ES-I3 (cell line): Measurements from ENCODE around the gene SZT2.
"Not testable (repeated sequence)": the region's sequence is repeated elsewhere in the genome, so short reads cannot be mapped to it uniquely, and the experiment has no call there.

Experiments used
- H3K36me3 ChIP-seq: 2 replicates; pipeline ENCODE4 v1.6.1; 2013; ENCODE audit warnings: mild to moderate bottlenecking, low read length, control low read depth, moderate library complexity; ENCODE audit not compliant: insufficient read depth
- H3K4me1 ChIP-seq: 2 replicates; pipeline ENCODE4 v1.6.1; 2013; ENCODE audit warnings: mild to moderate bottlenecking, control low read depth, low read length; ENCODE audit not compliant: insufficient read depth
- H3K9ac ChIP-seq: 2 replicates; pipeline ENCODE4 v1.6.1; 2013; ENCODE audit warnings: low read depth, mild to moderate bottlenecking, low read length, moderate library complexity
- H3K9me3 ChIP-seq: 2 replicates; pipeline ENCODE4 v1.6.1; 2013; ENCODE audit warnings: mild to moderate bottlenecking, low read length, moderate library complexity; ENCODE audit not compliant: control insufficient read depth, insufficient read depth

SZT2 gene

DNA sequence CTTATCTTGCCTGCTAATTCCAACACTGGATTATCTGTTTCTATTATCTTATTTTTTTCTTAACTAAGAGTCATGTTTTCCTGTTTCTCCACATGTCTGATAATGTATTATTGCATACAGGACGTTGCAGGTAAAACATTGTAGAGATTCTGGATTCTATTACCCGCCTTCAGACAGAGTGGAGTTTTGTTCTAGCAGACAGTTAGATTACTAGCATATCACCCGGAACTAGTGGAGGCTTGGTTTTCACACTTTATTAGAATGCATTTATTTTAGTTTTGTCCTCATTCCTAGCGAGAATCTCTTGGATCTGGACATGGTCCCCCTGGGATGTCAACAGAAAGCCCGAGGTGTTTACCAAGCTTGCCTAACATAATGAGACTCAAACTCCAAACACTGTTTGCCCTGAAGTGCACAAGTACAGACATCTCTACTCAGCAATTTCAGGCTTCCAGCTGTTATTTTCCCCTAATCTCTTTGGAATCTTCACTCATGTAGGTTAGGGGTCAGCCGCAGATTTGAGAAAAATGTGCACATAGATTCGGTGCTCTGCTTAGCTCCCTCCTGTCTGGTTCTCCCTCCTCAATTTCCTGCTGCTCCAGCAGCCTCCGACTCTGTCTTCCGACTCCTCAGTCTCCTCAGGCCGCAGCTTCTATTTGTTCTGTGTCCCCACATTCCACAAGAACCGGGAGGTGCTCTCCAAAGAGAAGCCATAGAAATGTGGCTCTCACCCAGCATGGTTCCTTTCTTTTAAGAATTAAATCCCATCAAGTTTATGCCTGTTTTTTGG is 104.2 kb downstream of the SZT2 start:
- no peaks in the 10 kb centered on the region for H3K36me3 ChIP-seq
- H3K9me3 ChIP-seq = peaks cover 2% of the 10 kb centered on the region; the same call in 1 of the 2 replicates
- peaks cover 5% of the 10 kb centered on the region for H3K4me1 ChIP-seq
- peak overlapping the region; percentile 16; the same call in 1 of the 2 replicates for H3K9ac ChIP-seq

DNA sequence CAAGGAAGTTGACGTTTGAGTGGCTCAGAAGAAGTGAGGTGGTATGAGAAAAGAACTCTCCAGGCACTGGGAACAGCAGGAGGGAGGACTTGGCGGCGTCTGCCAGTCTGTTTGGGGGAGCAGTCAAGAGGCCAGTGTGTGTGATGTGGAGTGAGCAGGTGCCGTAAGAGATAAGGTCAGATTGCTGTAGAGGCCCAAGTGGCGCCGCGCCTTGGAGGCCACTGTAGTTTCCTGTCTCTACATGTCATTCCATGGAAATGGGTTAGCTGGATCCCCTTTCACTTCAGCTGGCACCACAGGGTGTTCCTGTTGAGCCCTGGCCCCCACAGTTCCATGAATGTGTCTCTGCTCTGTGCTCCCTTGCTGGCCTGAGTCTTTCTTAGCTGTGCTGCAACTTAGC is 105.5 kb downstream of the SZT2 start:
- H3K36me3 ChIP-seq = no peaks in the 10 kb centered on the region

DNA sequence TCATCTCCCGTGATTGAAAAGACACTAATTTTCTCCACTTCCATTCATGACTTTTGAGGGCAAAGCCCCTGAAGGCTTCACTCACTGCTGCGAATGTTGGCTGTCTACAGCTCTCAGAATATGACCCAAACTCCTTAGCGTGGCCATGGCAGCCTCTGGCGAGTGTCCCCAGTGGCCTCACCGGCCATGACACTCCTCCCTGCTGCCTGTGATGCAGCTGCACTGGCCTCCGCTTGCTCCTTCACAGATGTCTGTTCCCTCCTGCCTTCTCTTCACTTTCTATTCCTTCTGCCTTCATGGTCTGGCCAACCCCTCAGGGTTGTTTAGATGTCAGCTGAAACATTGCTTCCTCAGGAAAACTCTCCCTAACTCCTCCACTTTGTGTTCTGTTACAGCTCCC is 110.2 kb downstream of the SZT2 start:
- Histone ChIP-seq H3K9me3 (no peaks in the 10 kb centered on the region), H3K9ac (no peak overlapping the region), H3K36me3 (no peaks in the 10 kb centered on the region), H3K4me1 (no peaks in the 10 kb centered on the region)

More for the DNA sequence above, 105.5 kb downstream of the SZT2 start:
- peaks cover 5% of the 10 kb centered on the region for H3K4me1 ChIP-seq
- H3K9me3 ChIP-seq = peaks cover 2% of the 10 kb centered on the region; the same call in 1 of the 2 replicates
- H3K9ac ChIP-seq = no peak overlapping the region

DNA sequence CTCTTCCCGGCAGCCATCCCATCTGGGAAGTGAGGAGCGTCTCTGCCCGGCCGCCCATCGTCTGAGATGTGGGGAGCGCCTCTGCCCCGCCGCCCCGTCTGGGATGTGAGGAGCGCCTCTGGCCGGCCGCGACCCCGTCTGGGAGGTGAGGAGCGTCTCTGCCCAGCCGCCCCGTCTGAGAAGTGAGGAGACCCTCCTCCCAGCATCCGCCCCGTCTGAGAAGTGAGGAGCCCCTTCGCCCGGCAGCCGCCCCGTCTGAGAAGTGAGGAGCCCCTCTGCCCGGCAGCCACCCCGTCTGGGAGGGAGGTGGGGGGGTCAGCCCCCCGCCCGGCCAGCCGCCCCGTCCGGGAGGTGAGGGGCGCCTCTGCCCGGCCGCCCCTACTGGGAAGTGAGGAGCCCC is 112.1 kb downstream of the SZT2 start:
- not testable (repeated sequence) for H3K4me1 ChIP-seq, H3K36me3 ChIP-seq, H3K9me3 ChIP-seq, H3K9ac ChIP-seq

DNA sequence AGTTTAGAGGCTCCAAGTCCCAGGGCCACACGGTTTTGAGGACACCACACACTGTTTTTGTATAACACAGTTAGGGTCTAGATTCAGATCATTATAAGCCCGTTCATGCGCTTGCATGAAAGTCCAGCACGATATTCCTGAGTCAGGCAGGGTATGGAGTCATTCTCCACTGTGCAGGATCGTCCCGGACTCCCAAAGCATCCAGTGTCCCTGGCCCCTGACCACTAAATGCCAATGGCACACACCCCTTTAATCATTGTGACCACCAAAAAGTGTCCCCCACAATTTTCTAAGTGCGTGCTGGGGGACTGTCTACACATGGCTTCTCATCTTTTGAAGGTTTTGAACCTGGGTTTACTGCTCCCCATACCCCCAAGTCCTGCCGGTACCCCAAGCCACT is 113.8 kb downstream of the SZT2 start:
- Histone ChIP-seq H3K9me3 (no peaks in the 10 kb centered on the region), H3K4me1 (no peaks in the 10 kb centered on the region), H3K36me3 (no peaks in the 10 kb centered on the region), H3K9ac (no peak overlapping the region)
